ENCODE data around the gene MEGF11.

DNA sequence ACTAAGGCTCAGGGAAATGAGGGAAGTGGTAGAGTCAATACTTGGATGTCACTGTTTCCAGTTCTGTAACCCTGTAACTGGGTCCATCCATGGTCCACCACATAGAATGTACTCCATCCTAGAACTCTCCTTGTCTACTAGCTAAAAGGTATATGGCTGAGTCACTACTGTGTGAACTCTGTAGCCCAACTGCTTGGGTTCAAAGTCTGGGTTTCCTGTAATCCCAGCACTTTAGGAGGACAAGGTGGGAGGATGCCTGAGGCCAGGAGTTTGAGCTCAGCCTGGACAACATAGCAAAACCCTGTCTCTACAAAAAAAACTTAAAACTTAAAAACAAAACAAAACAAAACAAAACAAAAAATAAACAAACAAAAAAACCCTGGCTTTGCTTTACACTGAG is 34.5 kb upstream of the MEGF11 start:
- TF ChIP-seq CTCF (IDR thresholded peaks at IDR 0.05) (no peak), POLR2A (IDR thresholded peaks at IDR 0.05) (no peak)

All from Peyer's patch (tissue), 4 donors.